Gastroesophageal sphincter (tissue), 4 donors: Measurements from ENCODE around the gene ANO2. TPM values are rescaled to one million over a fixed set of nuclear protein-coding genes. Genes with fewer than 3 reads are reported as not detected.

Experiments
- ATAC-seq: fragments of 150-250 bp; one replicate; pipeline ENCODE4 v1.9.1; 2016; ENCODE audit warnings: mild to moderate bottlenecking, moderate library complexity
- H3K27ac ChIP-seq, 4 donors: fragments of 200-600 bp; sonication (generic) in 3 of 4; 1 replicate in 3 of 4; 2 replicates in 1 of 4; pipeline ENCODE4 v1.5.1; 2016 to 2019
- H3K27me3 ChIP-seq: fragments of 200-600 bp; sonication (generic); one replicate; pipeline ENCODE4 v1.5.1; 2019
- H3K36me3 ChIP-seq, 2 donors: fragments of 200-600 bp; sonication (generic); one replicate each; pipeline ENCODE4 v1.5.1; 2019; ENCODE audit warnings: control low read depth in 1 of 2
- H3K4me1 ChIP-seq, 3 donors: fragments of 200-600 bp; sonication (generic); 1 replicate in 2 of 3; 2 replicates in 1 of 3; pipeline ENCODE4 v1.5.1; 2016 to 2019; ENCODE audit warnings: control low read depth in 2 of 3
- H3K4me3 ChIP-seq, 2 donors: fragments of 200-600 bp; sonication (generic); one replicate each; pipeline ENCODE4 v1.5.1; 2019; ENCODE audit warnings: mild to moderate bottlenecking in 1 of 2, moderate library complexity in 1 of 2
- H3K9me3 ChIP-seq, 3 donors: fragments of 200-600 bp; sonication (generic); one replicate each; pipeline ENCODE4 v1.5.1; 2017 to 2019; ENCODE audit warnings: control low read depth in 2 of 3
- CTCF ChIP-seq, 4 experiments: fragments of 200-600 bp in 2 of 4; fragments of 450-650 bp in 2 of 4; sonication (generic) in 1 of 4; IDR thresholded peaks; one replicate each; pipeline ENCODE4 v1.5.1; 2017 to 2019; ENCODE audit warnings: antibody characterized with exemption in 4 of 4, mild to moderate bottlenecking in 2 of 4, moderate library complexity in 2 of 4
- EP300 ChIP-seq: sonication (generic); formaldehyde crosslinking; IDR thresholded peaks from one replicate; pipeline ENCODE4 v1.6.1; 2017; ENCODE audit warnings: antibody characterized with exemption, mild to moderate bottlenecking
- POLR2A ChIP-seq, 2 donors: fragments of 450-650 bp; IDR thresholded peaks; one replicate each; pipeline ENCODE4 v1.6.1; 2017; ENCODE audit warnings: antibody characterized with exemption in 2 of 2, mild to moderate bottlenecking in 2 of 2, moderate library complexity in 1 of 2
- POLR2AphosphoS5 ChIP-seq: sonication (generic); formaldehyde crosslinking; IDR thresholded peaks from one replicate; pipeline ENCODE4 v1.6.1; 2017; ENCODE audit warnings: antibody characterized with exemption
- WGBS, 2 donors: methylation state at CpG; one replicate each; pipeline ENCODE4 v1.1.5; 2018; ENCODE audit warnings: low coverage in 1 of 2; 5-methylcytosine and 5-hydroxymethylcytosine counted together
- total RNA-seq, 4 donors: library from RNA; depleted of rRNA; stranded (reverse); fragments of >200 nt; gene quantifications; one replicate each; pipeline ENCODE4 v1.1.0, GENCODE V29; 2016

ANO2 gene
- total RNA-seq, 4 donors from 2014 or later: 3.1 to 10.9 (median 6.7) TPM

- TF ChIP-seq POLR2A (IDR thresholded peaks at IDR 0.05) (no peak), EP300 (no peak), CTCF (IDR thresholded peaks at IDR 0.05) (no peak), POLR2AphosphoS5 (no peak)
- Histone ChIP-seq H3K4me1 (no peaks in the 10 kb centered on the region), H3K9me3 (no peaks in the 10 kb centered on the region), H3K27me3 (no peaks in the 10 kb centered on the region), H3K36me3 (no peaks in the 10 kb centered on the region), H3K27ac (no peak overlapping the region), H3K4me3 (no peak overlapping the region)
- no peak for ATAC-seq
Observed at GRCh38 chr12:5593998-5594397, 351.1 kb downstream of the ANO2 start.

GRCh38 chr12:5593086-5593485, 352.0 kb downstream of the ANO2 start:
- no peak for ATAC-seq
- Histone ChIP-seq H3K27ac (no peak overlapping the region), H3K36me3 (no peaks in the 10 kb centered on the region), H3K4me1 (no peaks in the 10 kb centered on the region), H3K9me3 (no peaks in the 10 kb centered on the region), H3K27me3 (no peaks in the 10 kb centered on the region), H3K4me3 (no peak overlapping the region)
- 75 to 82% methylated on average over 1 of the region's 1 CpG for WGBS, 2 donors
- TF ChIP-seq CTCF (IDR thresholded peaks at IDR 0.05) (no peak), EP300 (no peak), POLR2AphosphoS5 (no peak), POLR2A (IDR thresholded peaks at IDR 0.05) (no peak)

- no peak for TF ChIP-seq POLR2A (IDR thresholded peaks at IDR 0.05)
- no peak for TF ChIP-seq CTCF (IDR thresholded peaks at IDR 0.05)
- TF ChIP-seq POLR2AphosphoS5: no peak
- TF ChIP-seq EP300: no peak
- Histone ChIP-seq H3K36me3 (no peaks in the 10 kb centered on the region), H3K27me3 (no peaks in the 10 kb centered on the region), H3K4me3 (no peak overlapping the region), H3K9me3 (no peaks in the 10 kb centered on the region), H3K4me1 (no peaks in the 10 kb centered on the region), H3K27ac (no peak overlapping the region)
- no peak for ATAC-seq
- 67 to 69% methylated on average over 8 of the region's 8 CpGs for WGBS, 2 donors
Observed at GRCh38 chr12:5592310-5592709, 352.7 kb downstream of the ANO2 start.

GRCh38 chr12:5590316-5590715, 354.7 kb downstream of the ANO2 start:
- WGBS, 2 donors: 94 to 97% methylated on average over 5 to 6 of the region's 8 CpGs
- H3K4me3 ChIP-seq: no peak overlapping the region
- no peak for ATAC-seq
- H3K27me3 ChIP-seq: no peaks in the 10 kb centered on the region
- no peaks in the 10 kb centered on the region for H3K9me3 ChIP-seq
- TF ChIP-seq POLR2AphosphoS5 (no peak), CTCF (IDR thresholded peaks at IDR 0.05) (no peak), EP300 (no peak), POLR2A (IDR thresholded peaks at IDR 0.05) (no peak)
- H3K36me3 ChIP-seq: no peaks in the 10 kb centered on the region
- no peak overlapping the region for H3K27ac ChIP-seq
- no peaks in the 10 kb centered on the region for H3K4me1 ChIP-seq

- WGBS, 2 donors: 82 to 96% methylated on average over 7 of the region's 7 CpGs
- H3K27me3 ChIP-seq: no peaks in the 10 kb centered on the region
- H3K27ac ChIP-seq: no peak overlapping the region
- peaks cover 0 to 9% (median 0%) of the 10 kb centered on the region in 3 donors for H3K4me1 ChIP-seq
- H3K36me3 ChIP-seq: no peaks in the 10 kb centered on the region
- TF ChIP-seq EP300: no peak
- no peak for TF ChIP-seq POLR2A (IDR thresholded peaks at IDR 0.05)
- TF ChIP-seq CTCF (IDR thresholded peaks at IDR 0.05): no peak
- no peak for TF ChIP-seq POLR2AphosphoS5
- no peaks in the 10 kb centered on the region for H3K9me3 ChIP-seq
- no peak overlapping the region for H3K4me3 ChIP-seq
- no peak for ATAC-seq
Observed at GRCh38 chr12:5589054-5589453, 356.0 kb downstream of the ANO2 start.
